PC-9 (cell line): ENCODE results near the gene ST8SIA4. TPM values are rescaled to one million over a fixed set of nuclear protein-coding genes. Genes with fewer than 3 reads are reported as not detected.

Experiments used
- BruUV-seq: library from RNA; stranded (reverse); fragments of 400-500 nt; replicated peaks from 2 replicates; lab custom pipeline; 2021; lab: Mats Ljungman, UMichigan
- CTCF ChIA-PET: fragments of 300-600 bp; sonication (Branson Sonifier 250); formaldehyde crosslinking; loops from one replicate; lab custom pipeline; 2022; ENCODE audit warnings: antibody characterized with exemption; lab: Charles Lee
- POLR2A ChIA-PET: fragments of 300-600 bp; sonication (Branson Sonifier 250); formaldehyde crosslinking; loops from one replicate; lab custom pipeline; 2022; ENCODE audit warnings: antibody characterized with exemption; ENCODE audit not compliant: unreplicated experiment; lab: Charles Lee
- DNase-seq, 2 experiments: peaks; one replicate each; pipeline versions ENCODE4 v3.0.0 to v3.0.0-alpha.2; 2015 to 2022; ENCODE audit warnings: mixed read lengths in 1 of 2
- H2AFZ ChIP-seq: fragments of 200-600 bp; sonication (generic); 2 replicates; pipeline ENCODE4 v1.8.1; 2017; ENCODE audit warnings: antibody characterized with exemption
- H3F3A ChIP-seq: fragments of 200-600 bp; sonication (generic); 2 replicates; pipeline ENCODE4 v1.8.1; 2017; ENCODE audit warnings: antibody characterized with exemption, mild to moderate bottlenecking, low read depth; ENCODE audit not compliant: insufficient read depth
- H3K27ac ChIP-seq: fragments of 200-600 bp; sonication (generic); 2 replicates; pipeline ENCODE4 v1.6.1; 2016; ENCODE audit warnings: mixed run types
- H3K27me3 ChIP-seq: fragments of 200-600 bp; sonication (generic); 2 replicates; pipeline ENCODE4 v1.6.1; 2016; ENCODE audit warnings: low read depth, mixed run types; ENCODE audit not compliant: insufficient read depth
- H3K36me3 ChIP-seq: fragments of 200-600 bp; sonication (generic); 2 replicates; pipeline ENCODE4 v1.6.1; 2016; ENCODE audit warnings: low read depth, mixed run types
- H3K4me1 ChIP-seq: fragments of 200-600 bp; sonication (generic); replicated peaks from 2 replicates; pipeline ENCODE4 v1.6.1; 2016; ENCODE audit warnings: mixed run types; ENCODE audit not compliant: insufficient read depth
- H3K4me2 ChIP-seq: fragments of 200-600 bp; sonication (generic); 2 replicates; pipeline ENCODE4 v1.6.1; 2017; ENCODE audit warnings: mixed run types
- H3K4me3 ChIP-seq: fragments of 200-600 bp; sonication (generic); 2 replicates; pipeline ENCODE4 v1.6.1; 2016; ENCODE audit warnings: mixed run types
- H3K79me2 ChIP-seq: fragments of 200-600 bp; sonication (generic); 2 replicates; pipeline ENCODE4 v1.6.1; 2017; ENCODE audit warnings: low read depth, mixed run types
- H3K9me2 ChIP-seq: fragments of 200-600 bp; sonication (generic); 2 replicates; pipeline ENCODE4 v1.8.1; 2017; ENCODE audit warnings: mild to moderate bottlenecking; ENCODE audit not compliant: insufficient read depth
- H3K9me3 ChIP-seq: fragments of 200-600 bp; sonication (generic); 2 replicates; pipeline ENCODE4 v1.8.1; 2016; ENCODE audit warnings: low read depth; ENCODE audit not compliant: insufficient read depth
- H4K20me1 ChIP-seq: fragments of 200-600 bp; sonication (generic); 2 replicates; pipeline ENCODE4 v1.8.1; 2017; ENCODE audit not compliant: insufficient read depth
- EZH2 ChIP-seq: fragments of 200-600 bp; sonication (generic); IDR thresholded peaks from 2 replicates; pipeline ENCODE4 v1.8.0; 2017; ENCODE audit warnings: antibody characterized with exemption, low read depth
- intact Hi-C: fragments of 100-400 bp; cut with micrococcal nuclease; formaldehyde crosslinking; loops from one replicate; pipeline ENCODE4 v1.10.0; 2022; ENCODE audit not compliant: unreplicated experiment
- total RNA-seq: library from RNA; stranded (reverse); gene quantifications from 2 replicates; pipeline ENCODE4 v1.2.3, GENCODE V29; 2021
- TF ChIP-seq, protein P1 (sequence below): fragments of 200-600 bp; sonication (generic); conservative IDR thresholded peaks from 2 replicates; pipeline ENCODE4 v1.6.1; 2017; ENCODE audit warnings: mixed run types, antibody characterized with exemption, mild to moderate bottlenecking, moderate library complexity

The ST8SIA4 gene
- total RNA-seq, 1 experiment from 2014 or later = 2.4 TPM

DNA sequence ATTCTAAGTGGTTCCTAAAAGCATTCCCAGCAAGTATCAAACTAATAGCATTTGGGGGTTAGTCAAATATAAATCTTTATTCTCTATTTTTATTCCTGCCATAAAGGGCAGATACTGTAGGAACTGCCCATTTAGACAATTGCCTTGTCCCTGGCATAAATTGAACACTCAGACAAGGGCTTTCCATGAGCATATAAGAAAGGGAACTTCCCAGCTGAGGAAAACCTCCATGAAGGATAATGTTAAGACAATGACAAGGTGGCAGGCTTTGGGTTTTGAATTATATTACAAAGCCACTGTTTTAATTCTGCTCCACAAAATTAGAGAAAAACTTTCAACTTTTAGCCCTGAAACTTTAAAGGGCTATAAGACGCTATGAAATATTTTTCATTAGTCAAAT lies 81.3 kb downstream of the ST8SIA4 start:
- no peaks in the 10 kb centered on the region for H3F3A ChIP-seq
- 0 out of 2 replicates have a peak overlapping the region, but pooled peaks have one; percentile 35 for H3K4me3 ChIP-seq
- peak overlapping the region; percentile 79 for H2AFZ ChIP-seq
- CTCF ChIA-PET = no interaction called here
- no TSS peak for BruUV-seq
- 0 out of 2 replicates have a peak, but pooled peaks cover 3% of the 10 kb centered on the region for H3K9me3 ChIP-seq
- no peaks in the 10 kb centered on the region for H3K36me3 ChIP-seq
- no peak for DNase-seq
- H3K9me2 ChIP-seq = no peaks in the 10 kb centered on the region
- H3K4me1 ChIP-seq = peaks cover 7% of the 10 kb centered on the region
- intact Hi-C loops = loop anchor here (1.0 kb wide), 1 partner anchor 82 kb away; the partner anchor contains the start of gene ST8SIA4
- POLR2A ChIA-PET = no interaction called here
- peak overlapping the region; percentile 81; the same call in 1 of the 2 replicates for H3K27ac ChIP-seq
- H3K79me2 ChIP-seq = no peaks in the 10 kb centered on the region
- H3K4me2 ChIP-seq = peak overlapping the region; percentile 61; the same call in 1 of the 2 replicates
- H4K20me1 ChIP-seq = no peaks in the 10 kb centered on the region
- no peaks in the 10 kb centered on the region for H3K27me3 ChIP-seq
- TF ChIP-seq, protein P1, sequence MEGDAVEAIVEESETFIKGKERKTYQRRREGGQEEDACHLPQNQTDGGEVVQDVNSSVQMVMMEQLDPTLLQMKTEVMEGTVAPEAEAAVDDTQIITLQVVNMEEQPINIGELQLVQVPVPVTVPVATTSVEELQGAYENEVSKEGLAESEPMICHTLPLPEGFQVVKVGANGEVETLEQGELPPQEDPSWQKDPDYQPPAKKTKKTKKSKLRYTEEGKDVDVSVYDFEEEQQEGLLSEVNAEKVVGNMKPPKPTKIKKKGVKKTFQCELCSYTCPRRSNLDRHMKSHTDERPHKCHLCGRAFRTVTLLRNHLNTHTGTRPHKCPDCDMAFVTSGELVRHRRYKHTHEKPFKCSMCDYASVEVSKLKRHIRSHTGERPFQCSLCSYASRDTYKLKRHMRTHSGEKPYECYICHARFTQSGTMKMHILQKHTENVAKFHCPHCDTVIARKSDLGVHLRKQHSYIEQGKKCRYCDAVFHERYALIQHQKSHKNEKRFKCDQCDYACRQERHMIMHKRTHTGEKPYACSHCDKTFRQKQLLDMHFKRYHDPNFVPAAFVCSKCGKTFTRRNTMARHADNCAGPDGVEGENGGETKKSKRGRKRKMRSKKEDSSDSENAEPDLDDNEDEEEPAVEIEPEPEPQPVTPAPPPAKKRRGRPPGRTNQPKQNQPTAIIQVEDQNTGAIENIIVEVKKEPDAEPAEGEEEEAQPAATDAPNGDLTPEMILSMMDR = no peak
- no peak for TF ChIP-seq EZH2

GRCh38 chr5:100818340-100818739 lies 84.7 kb downstream of the ST8SIA4 start:
- Histone ChIP-seq H3K4me1 (peaks cover 7% of the 10 kb centered on the region), H3K27me3 (no peaks in the 10 kb centered on the region), H3K4me2 (no peak overlapping the region), H3K27ac (no peak overlapping the region), H3F3A (no peaks in the 10 kb centered on the region), H3K9me3 (0 out of 2 replicates have a peak, but pooled peaks cover 3% of the 10 kb centered on the region), H3K4me3 (no peak overlapping the region), H3K9me2 (no peaks in the 10 kb centered on the region), H2AFZ (no peak overlapping the region), H3K79me2 (no peaks in the 10 kb centered on the region), H3K36me3 (no peaks in the 10 kb centered on the region), H4K20me1 (no peaks in the 10 kb centered on the region)
- ChIA-PET POLR2A (no interaction called here), CTCF (no interaction called here)
- intact Hi-C loops = no loop called here
- BruUV-seq = no TSS peak
- TF ChIP-seq EZH2 = no peak
- TF ChIP-seq, protein P1 = no peak
- DNase-seq = no peak

- H4K20me1 ChIP-seq = no peaks in the 10 kb centered on the region
- H3K9me3 ChIP-seq = no peaks in the 10 kb centered on the region
- H3K27me3 ChIP-seq = no peaks in the 10 kb centered on the region
- no peaks in the 10 kb centered on the region for H3K79me2 ChIP-seq
- no peaks in the 10 kb centered on the region for H3K4me1 ChIP-seq
- TF ChIP-seq EZH2 = no peak
- TF ChIP-seq, protein P1 = no peak
- DNase-seq = no peak
- intact Hi-C loops = no loop called here
- H3K4me2 ChIP-seq = no peak overlapping the region
- no peak overlapping the region for H3K27ac ChIP-seq
- no peaks in the 10 kb centered on the region for H3K9me2 ChIP-seq
- ChIA-PET POLR2A (no interaction called here), CTCF (no interaction called here)
- H3K4me3 ChIP-seq = no peak overlapping the region
- H2AFZ ChIP-seq = no peak overlapping the region
- BruUV-seq = no TSS peak
- H3K36me3 ChIP-seq = no peaks in the 10 kb centered on the region
- H3F3A ChIP-seq = no peaks in the 10 kb centered on the region
Observed at GRCh38 chr5:100803397-100803796, 99.7 kb downstream of the ST8SIA4 start.
